HG03159 (cell line): ENCODE data around the gene CPSF7.
"Not testable (repeated sequence)": the region's sequence is repeated elsewhere in the genome, so short reads cannot be mapped to it uniquely, and the experiment has no call there.

Experiments
- ATAC-seq: cut with Tn5 transposase; IDR thresholded peaks from one replicate; pipeline ENCODE4 v1.9.1; 2021; ENCODE audit warnings: mild to moderate bottlenecking, moderate library complexity; ENCODE audit not compliant: unreplicated experiment

Gene CPSF7

DNA sequence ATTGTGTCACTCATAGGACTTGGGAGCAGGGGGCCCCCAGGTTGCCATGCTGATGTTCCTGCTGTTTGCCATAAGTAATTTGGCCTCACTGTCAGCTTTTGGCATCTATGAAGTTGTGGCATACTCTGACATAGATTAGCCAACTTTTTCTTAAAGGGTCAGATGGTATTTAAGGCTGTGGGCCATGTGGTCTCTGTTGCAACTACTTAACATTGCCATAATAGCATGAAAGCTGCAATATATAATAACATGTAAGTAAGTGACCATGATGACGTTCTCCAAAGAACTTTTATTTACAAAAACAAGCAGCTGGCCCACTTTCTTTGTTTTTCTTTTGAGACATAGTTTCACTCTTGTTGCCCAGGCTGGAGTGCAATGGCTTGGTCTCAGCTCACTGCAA, 39.6 kb downstream of the CPSF7 start:
- ATAC-seq = no peak

DNA sequence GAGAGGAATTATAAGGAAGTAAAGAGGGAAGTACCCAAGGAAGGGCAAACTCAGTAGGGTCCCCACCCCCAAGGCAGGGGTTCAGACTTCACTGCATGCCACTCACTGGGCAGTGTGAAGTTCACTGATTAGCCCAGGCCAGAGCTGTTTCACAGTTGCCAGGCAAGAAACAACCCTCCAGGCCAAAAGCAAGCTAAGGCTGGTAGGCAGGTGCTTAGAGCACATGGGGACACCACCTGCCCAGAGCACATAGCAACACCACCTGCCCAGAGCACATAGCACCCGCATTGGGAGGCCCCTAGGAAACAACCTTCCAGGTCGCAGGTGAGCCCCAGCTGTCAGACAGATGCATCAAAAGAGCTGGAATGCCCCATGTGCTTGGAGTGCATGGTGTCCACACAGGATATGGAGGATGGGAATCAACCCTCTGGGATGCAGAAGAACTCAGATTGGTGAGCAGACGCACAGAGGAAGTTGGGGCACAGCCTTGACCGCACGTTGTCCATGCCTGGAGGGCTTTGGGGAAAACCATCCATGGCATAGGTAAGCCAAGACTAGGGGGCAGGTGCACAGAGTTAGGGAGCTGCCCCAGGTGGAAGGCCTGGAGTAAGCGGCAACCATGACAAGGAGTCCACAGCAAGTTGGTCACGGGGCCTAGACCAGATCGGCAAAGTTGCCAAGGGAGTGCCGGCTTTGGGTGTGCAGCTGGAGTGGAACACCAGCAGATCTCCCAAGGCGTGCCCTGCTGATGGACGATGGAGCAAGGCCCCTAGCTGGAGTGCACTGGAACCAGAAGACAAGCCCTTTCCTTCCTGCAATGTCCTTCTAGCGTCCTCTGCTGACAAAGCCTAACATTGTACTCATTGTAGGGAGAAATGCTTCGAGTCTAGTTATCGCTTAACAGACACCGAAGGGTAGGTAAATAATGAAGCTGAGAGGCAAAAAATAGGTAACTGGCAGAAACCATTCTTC, 45.2 kb downstream of the CPSF7 start:
- no peak for ATAC-seq

DNA sequence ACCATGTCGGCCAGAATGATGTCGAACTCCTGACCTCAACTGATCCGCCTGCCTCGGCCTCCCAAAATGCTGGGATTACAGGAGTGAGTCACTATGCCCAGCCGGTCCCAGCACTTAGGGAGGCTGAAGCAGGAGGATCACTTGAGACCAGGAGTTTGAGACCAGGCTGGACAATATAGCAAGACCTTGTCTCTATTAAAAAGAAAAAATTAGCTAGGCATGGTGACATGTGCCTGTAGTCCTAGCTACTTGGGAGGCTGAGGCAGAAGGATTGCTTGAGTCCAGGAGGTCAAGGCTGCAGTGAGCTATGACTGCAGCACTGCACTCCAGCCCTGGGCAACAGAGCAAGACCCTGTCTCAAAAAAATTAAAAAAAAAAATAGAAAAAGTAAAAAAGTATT, 45.9 kb downstream of the CPSF7 start:
- not testable (repeated sequence) for ATAC-seq

DNA sequence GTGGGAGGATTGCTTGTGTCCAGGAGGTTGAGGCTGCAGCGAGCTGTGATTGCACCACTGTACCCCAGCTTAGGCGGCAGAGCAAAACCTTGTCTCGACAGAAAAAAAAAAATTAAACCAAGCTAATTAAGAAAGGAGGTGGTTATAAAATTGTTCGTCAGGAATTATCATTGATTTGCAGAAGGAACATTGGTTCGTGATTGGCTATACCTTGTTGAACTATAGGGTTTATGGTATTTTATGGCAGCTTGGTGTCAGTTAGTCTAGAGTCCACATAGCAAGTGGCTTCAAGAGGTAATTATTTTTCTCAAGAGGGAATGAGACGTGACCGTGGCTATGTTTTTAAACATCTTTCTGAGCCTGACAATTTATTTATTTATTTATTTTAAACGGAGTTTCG, 48.9 kb downstream of the CPSF7 start:
- no peak for ATAC-seq

DNA sequence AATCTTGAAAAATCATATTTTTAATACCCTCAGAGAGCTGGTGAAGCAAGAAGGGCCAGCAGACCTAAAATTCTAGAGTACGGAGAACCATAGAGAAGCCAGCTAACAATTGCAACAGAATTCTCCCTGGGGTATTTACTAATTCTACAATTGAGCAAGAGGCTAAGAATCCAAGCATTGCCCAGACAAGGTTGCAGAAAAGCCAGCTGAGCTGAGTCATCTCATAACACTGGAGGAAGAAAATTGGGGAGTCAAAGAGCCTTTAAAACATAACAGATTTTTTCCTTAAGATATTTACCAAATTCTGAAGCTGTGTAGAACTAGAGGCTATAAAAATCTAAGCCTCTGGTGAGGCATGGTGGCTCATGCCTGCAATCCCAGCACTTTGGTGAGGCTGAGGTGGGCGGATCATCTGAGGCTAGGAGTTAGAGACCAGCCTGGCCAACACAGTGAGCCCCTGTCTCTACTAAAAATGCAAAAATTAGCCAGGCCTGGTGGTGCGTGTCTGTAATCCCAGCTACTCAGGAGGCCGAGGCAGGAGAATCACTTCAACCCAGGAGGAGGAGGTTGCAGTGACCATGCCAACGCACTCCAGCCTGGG, 51.0 kb downstream of the CPSF7 start:
- no peak for ATAC-seq

DNA sequence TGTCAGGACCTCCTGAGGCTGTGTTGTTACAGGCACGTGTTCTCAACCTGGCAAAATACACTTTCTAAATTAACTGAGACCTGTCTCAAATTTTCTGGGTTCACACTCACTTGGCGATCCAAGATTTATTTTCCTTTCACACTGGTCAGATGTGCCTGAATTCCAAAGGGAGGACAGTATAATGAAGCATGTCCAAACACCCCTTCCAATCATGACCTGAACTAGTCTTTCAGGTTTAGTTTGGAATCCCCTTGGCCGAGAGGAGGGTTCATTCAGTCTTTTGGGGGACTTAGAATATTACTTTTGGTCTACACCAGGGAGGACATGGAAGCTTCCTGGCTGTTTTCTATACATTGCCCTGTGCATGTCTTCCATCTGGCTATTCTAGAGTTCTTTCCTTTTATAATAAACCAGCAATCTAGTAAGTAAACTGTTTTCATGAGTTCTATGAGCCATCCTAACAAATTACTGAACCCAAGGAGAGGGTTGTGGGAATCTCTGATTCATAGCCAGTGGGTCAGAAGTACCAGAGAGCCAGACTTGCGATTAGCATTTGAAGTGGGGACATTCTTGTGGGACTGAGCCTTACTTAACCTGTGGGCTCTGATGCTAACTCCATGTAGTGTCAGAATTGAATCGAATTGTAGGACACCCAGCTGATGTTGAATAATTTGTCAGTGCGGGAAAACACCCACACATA, 52.2 kb downstream of the CPSF7 start:
- no peak for ATAC-seq

DNA sequence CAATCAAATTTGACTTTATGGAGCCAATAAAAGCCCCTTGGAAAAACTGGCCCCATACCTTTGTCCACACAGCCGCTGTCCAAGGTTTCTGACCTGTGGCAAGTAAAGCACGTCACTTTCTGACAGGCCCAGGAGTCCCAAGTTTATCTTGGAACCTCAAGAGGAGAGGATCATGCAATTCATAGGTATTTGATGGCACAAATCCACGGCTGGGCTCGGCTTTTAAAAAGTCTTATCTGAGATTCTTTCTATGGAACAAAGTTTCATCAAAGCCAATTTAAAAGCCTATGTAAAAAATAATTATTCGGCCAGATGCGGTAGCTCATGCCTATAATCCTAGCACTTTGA, 54.0 kb downstream of the CPSF7 start:
- no peak for ATAC-seq

DNA sequence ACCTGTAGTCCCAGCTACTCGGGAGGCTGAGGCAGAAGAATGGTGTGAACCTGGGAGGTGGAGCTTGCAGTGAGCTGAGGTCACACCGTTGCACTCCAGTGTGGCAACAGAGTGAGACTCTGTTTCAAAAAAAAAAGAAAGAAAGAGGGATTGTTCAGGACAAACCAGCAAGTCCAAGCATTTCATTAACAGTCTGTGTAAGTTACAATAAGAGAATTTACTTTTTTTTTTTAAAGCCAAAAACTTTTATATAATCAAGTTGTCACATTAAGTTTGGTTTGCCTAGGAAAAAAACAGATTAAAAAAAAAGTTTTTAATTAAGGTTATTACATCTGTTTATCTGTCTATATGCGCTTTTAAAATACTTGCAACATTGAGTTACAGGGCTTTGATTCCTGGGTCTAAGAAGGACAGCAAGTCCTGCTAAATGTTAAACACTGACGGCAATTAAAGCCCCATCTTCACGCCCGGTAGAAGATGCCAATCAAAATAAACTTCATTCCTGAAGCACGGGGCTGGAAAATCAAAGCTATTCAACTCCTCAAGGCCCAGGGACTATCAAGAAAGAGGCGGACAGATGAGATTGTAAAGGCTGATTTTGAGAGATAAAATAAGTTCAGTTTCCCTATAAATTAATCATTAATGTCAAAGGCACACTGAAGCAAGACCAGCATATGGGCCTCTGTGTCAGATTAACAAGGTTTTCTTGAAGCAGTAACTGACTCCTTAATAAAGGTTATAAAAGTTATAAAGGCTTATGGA, 56.9 kb downstream of the CPSF7 start:
- no peak for ATAC-seq

DNA sequence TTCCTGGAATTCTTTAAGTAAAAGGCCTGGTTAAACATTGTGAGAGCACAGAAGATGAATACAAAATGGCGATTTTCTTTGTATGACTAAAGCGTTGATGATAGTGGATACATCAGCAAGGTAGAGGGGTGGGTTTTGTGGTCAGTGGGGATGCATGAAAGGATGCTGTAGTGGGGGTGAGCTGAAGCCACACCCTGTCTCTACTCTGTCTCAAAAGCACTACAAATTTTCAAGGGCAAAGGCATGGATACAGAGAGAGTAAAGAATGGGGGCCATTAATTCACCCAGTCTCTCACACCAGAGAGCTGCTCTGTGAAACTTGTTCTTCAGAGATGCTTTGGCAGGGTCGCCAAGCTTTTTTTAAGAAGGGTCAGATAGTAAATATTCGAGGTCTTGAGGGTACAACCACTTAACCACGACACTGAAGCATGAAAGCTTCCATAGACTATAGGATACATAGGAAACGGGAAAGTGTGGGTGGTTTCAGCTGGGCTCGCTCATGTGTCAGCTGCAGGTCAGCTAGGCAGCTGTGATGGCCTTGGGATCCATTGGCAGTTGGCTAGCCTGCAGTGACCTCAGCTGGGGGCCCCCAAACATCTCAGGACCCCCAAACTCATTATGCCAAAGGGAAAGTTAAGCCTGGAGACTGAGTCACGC, 59.3 kb downstream of the CPSF7 start:
- ATAC-seq = no peak

DNA sequence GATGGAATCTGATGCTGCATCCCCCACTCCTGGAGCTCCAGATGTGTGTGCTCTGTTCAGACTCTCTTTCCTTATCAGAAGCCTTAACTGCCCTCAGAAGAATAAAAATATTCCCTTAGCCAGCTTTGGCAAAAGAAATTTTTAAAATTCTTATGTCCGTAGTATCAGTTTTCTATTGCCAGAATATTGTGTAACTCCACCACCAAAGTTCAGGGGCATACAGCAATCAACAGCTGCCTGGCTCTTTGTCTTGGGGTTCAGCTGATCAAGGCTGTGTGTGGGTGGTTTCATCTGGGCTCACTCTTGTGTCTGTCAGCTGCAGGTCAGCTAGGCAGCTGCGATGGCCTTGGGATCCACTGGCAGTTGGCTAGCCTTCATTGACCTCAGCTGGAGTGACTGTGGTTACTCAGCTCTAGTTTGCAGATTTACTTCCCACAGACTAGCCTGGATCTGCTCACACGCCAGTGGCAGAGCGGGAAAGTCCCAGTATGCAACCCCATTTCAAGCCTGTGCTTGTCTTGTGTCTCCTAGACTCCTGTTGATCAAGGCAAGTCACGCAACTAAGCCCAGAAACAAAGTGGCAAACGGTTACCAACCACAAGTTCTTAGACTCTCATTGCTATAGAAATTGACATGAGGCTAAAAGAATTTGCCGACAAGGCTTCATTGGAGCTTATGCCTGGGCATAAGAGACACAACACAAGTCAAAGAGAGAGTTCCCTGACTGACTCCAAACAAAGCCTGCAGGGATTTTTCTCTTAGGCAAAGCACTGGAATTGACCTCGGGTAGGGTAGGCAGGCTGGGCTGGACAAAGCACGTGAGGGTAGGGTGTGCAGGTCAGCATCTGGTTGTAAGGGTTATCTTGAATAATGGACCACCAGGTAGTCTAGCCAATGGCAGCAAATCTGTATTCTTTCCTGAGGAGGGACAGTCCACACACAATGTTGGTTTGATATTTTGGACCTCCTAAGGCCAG, 60.1 kb downstream of the CPSF7 start:
- no peak for ATAC-seq

DNA sequence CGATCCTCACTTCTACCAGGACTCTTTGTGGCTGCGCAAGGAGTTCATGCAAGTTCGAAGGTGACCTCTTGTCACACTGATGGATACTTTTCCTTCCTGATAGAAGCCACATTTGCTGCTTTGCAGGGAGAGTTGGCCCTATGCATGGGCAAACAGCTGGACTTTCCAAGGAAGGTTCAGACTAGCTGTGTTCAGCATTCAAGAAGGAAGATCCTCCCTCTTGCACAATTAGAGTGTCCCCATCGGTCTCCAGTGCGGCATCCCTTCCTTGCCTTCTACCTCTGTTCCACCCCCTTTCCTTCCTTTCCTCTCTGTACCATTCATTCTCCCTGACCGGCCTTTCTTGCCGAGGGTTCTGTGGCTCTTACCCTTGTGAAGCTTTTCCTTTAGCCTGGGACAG, 61.1 kb downstream of the CPSF7 start:
- no peak for ATAC-seq

DNA sequence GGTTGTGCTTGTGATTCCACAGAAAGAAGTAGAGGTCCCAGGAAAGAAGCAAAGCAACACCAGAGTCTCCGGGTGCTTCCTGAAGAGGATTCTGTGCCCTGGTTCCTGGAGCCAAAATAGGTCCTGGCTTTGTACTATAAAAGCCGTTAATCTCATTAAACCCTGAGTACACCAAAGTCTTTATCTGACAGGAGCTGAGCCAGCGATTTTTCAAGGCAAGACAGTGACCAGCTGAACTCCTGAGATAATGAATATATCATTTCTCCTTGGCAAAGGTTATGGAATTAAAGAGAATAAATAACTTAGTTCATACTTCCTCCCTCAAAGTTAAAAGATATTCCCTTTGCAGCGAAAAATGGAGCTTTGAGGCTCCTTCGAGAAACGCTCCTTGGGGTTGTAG, 62.4 kb downstream of the CPSF7 start:
- no peak for ATAC-seq

DNA sequence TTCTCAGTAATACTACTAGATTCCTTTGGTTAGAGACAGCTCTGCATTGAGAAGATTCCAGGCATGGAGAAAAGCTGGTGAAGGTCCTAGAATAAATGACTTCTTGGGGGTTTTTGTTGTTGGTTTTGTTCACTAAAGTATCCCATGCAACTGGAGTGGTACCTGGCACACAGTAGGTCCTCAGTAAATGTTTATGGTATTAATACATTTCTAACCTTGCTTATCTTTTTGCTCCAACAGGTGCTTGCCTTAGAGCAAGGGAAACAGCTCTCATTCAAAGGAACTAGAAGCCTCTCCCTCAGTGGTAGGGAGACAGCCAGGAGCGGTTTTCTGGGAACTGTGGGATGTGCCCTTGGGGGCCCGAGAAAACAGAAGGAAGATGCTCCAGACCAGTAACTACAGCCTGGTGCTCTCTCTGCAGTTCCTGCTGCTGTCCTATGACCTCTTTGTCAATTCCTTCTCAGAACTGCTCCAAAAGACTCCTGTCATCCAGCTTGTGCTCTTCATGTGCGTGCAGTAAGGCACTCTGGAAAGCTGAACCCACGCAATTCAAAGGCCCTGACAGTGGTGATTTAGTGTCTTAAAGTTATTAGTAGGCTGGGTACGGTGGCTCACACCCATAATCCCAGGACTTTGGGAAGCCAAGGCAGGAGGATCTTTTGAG, 65.6 kb downstream of the CPSF7 start:
- ATAC-seq = no peak

DNA sequence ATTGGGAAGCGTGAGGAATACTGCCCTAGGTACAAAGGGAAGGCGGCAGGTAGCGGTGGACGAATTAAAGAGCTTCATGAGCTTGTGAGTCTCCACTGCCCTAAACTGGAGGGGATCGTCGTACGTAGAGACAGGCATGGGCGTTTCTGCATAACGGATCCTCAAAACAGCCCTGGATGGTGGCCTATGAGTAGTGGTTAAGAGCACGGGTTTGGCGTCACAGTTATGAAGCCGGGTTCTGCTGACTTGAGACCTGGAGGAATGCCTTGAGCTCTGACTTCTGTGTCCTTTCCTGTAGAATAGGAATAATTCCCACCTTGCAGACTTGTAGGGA, 67.3 kb downstream of the CPSF7 start:
- ATAC-seq = no peak

DNA sequence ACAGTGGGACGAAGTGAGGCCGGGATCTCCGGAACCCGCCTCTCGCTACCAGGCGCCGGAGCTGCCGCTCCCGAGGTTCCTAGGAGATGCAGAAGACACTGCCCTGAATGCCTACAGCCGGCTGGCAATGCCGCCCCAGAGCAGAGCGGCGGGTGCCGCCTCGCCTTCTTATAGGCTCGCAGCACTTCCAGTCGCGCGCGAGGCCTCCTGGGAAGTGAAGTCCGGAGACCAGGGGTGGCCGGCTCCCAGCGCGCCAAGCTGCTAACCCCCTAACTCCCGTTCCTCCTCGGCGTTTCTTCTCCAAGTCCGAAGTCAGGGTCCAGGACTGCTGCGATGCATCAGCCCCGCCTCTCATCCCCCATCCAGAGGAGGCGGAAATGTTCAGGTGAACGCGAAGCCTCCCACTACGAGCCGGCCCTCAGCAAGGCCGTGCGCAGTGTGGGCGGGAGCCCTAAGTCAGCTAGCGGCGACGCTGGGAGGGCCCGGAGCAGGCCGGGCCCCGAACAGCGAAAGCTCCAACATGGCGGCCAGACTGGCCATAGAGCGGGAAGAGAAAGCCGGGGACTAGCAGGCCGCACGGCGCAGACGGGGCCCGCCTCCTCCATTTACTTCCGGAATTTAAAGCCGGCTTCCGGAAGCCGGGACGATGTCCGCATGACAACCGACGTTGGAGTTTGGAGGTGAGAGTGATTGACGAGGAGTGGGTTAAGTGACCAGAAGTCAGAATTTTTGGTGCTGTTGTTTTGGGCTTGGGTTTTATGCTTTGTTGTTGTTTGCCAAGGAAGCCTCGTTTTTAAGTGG, 67.8 kb downstream of the CPSF7 start, which contains the start of the genes CYB561A3 and TMEM138:
TSS of gene CYB561A3 (minus strand) at position 142 of the 801 bp plus-strand sequence. CDS start 5,169 bp downstream, outside the sequence.
TSS of gene TMEM138 (plus strand) at position 634 of the 801 bp plus-strand sequence. CDS start 2,017 bp downstream, outside the sequence.
- ATAC-seq = peak; percentile 82

DNA sequence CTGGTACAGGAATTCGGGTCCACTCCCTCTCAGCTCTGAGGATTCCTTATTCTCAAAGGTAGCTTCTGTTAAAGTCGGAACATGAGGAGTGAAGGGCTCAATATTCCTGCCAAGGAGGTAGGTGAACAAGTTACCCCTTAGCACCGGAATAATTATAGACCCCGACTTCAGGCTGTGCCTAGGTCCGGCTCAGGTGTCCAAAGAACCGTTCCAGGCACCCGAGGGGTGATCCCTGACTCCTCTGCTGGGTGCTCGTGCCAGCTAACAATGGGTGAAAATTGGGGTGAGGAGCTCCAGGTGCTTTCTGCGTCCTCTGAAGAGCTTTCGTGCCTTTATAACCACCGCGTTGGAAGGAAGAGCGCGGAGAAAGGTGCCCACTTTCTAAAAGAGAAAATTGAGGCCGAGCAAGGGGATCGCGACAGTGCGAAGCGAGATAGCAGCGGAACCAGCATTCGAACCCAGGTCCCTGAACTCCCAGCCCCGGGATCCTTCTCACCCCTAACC, 68.5 kb downstream of the CPSF7 start:
- no peak for ATAC-seq

DNA sequence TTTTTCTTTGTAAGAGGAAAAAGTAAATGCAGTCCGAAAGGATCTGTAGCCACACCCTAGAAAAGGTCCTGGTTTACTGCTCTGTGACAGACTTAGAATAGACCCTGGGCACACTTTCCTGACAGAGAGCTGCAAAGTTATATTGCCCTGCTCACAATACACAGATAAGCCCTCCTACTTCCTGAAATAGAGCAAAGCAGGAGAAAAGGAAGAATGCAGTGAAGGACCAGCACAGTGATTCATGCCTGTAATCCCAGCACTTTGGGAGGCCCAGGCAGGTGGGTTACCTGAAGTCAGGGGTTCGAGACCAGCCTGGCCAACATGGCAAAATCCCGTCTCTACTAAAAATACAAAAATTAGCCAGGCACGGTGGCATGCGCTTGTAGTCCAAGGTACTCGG, 70.3 kb downstream of the CPSF7 start:
- no peak for ATAC-seq

DNA sequence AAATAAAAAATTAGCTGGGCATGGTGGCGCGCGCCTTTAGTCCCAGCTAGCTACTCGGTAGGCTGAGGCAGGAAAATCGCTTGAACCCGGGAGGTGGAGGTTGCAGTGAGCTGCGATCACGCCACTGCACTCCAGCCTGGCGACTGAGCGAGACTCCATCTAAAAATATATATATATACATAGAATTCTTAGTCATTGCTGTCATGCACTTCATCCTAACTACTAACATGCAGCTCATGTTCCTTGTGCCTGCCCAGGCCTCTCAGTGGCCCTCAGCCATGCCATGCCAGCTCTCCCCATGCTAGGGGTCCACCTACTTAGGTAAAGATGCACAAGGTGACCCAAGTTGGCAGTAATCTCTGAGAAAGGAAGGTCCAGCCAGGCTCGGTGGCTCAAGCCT, 71.2 kb downstream of the CPSF7 start:
- ATAC-seq = no peak
